A549 (cell line): ENCODE data around the gene PRKG1. TPM values are rescaled to one million over a fixed set of nuclear protein-coding genes. Genes with fewer than 3 reads are reported as not detected.

Experiments
- ATAC-seq, 2 experiments: fragments of 200-7000 bp in 1 of 2; fragments of >200 bp in 1 of 2; cut with Nextera tagmentation in 1 of 2; cut with Tn5 transposase in 1 of 2; 3 replicates each; pipeline versions ENCODE4 v1.8.0 to v1.9.1; 2018 to 2020; ENCODE audit warnings: mild to moderate bottlenecking in 1 of 2, moderate library complexity in 1 of 2
- CTCF ChIA-PET: fragments of 300-600 bp; sonication (Branson Sonifier 250); formaldehyde crosslinking; extraction: SDS; loops from one replicate; lab custom pipeline; 2021; ENCODE audit warnings: antibody characterized with exemption, inconsistent platforms; lab: Yijun Ruan, JAX
- POLR2A ChIA-PET: fragments of 350-600 bp; formaldehyde crosslinking; extraction: SDS; loops from one replicate; lab custom pipeline; 2021; ENCODE audit warnings: antibody characterized with exemption, inconsistent platforms; lab: Yijun Ruan, JAX
- DNase-seq, 2 experiments: peaks; one replicate each; pipeline versions ENCODE4 v3.0.0 to v3.0.0-alpha.2; 2011 to 2016; ENCODE audit warnings: low read depth in 1 of 2, low spot score in 1 of 2
- FAIRE-seq: peaks from 2 replicates; lab custom pipeline; 2011; peaks lifted over from hg19 to GRCh38; lab: Jason Lieb, UNC
- H3K27ac ChIP-seq, 2 experiments: fragments of >200 bp; sonication (Bioruptor Twin); formaldehyde crosslinking; 3 replicates each; pipeline ENCODE4 v1.5.1; 2016 to 2017
- H3K4me1 ChIP-seq: fragments of >200 bp; sonication (Bioruptor Twin); formaldehyde crosslinking; 3 replicates; pipeline ENCODE4 v1.6.1; 2016
- H3K4me2 ChIP-seq: fragments of >200 bp; sonication (Bioruptor Twin); formaldehyde crosslinking; 3 replicates; pipeline ENCODE4 v1.6.1; 2016
- H3K4me3 ChIP-seq: fragments of >200 bp; sonication (Bioruptor Twin); formaldehyde crosslinking; 3 replicates; pipeline ENCODE4 v1.5.1; 2016
- H3K9me3 ChIP-seq: fragments of >200 bp; sonication (Bioruptor Twin); formaldehyde crosslinking; 3 replicates; pipeline ENCODE4 v1.6.1; 2016
- BHLHE40 ChIP-seq: IDR thresholded peaks from 2 replicates; pipeline ENCODE4 v1.6.1; 2012; ENCODE audit warnings: low read depth, low read length, inconsistent platforms
- CBX2 ChIP-seq: fragments of 200-600 bp; sonication (generic); IDR thresholded peaks from 2 replicates; pipeline ENCODE4 v1.6.1; 2016; ENCODE audit warnings: low read depth, mild to moderate bottlenecking, borderline replicate concordance
- CEBPB ChIP-seq, 2 experiments: fragments of >200 bp in 1 of 2; sonication (Bioruptor Twin) in 1 of 2; formaldehyde crosslinking in 1 of 2; IDR thresholded peaks; 2 replicates each; pipeline ENCODE4 v1.6.1; 2012 to 2016
- CHD4 ChIP-seq: fragments of 200-600 bp; sonication (generic); IDR thresholded peaks from 2 replicates; pipeline ENCODE4 v1.6.1; 2016; ENCODE audit warnings: antibody characterized with exemption, mild to moderate bottlenecking, borderline replicate concordance
- E2F6 ChIP-seq: IDR thresholded peaks from 2 replicates; pipeline ENCODE4 v1.6.1; 2012; ENCODE audit warnings: low read depth, borderline replicate concordance
- EP300 ChIP-seq, 2 experiments: fragments of >200 bp; sonication (Bioruptor Twin); formaldehyde crosslinking; IDR thresholded peaks; 2 replicates in 1 of 2; 3 replicates in 1 of 2; pipeline ENCODE4 v1.6.1; 2016 to 2017
- ESRRA ChIP-seq: fragments of 150-350 bp; IDR thresholded peaks from 2 replicates; pipeline ENCODE4 v1.6.1; 2014; ENCODE audit warnings: mild to moderate bottlenecking, low read length, borderline replicate concordance
- FOSB ChIP-seq: fragments of 250-450 bp; sonication (Bioruptor Pico); IDR thresholded peaks from 2 replicates; pipeline ENCODE4 v1.5.0; 2020; ENCODE audit warnings: mild to moderate bottlenecking, moderate library complexity
- FOSL2 ChIP-seq, 2 experiments: fragments of 450-650 bp in 1 of 2; fragments of >200 bp in 1 of 2; sonication (Bioruptor Twin) in 1 of 2; formaldehyde crosslinking; IDR thresholded peaks; 2 replicates each; pipeline versions ENCODE4 v1.5.0 to v1.6.1; 2016 to 2020; ENCODE audit warnings: mild to moderate bottlenecking in 1 of 2, moderate library complexity in 1 of 2
- HDAC2 ChIP-seq: fragments of 200-600 bp; sonication (generic); IDR thresholded peaks from 2 replicates; pipeline ENCODE4 v1.6.1; 2016
- JUN ChIP-seq, 2 experiments: fragments of >200 bp; sonication (Bioruptor Twin); formaldehyde crosslinking; IDR thresholded peaks; 2 replicates in 1 of 2; 3 replicates in 1 of 2; pipeline ENCODE4 v1.6.1; 2016 to 2017
- MAFK ChIP-seq: fragments of 450-650 bp; IDR thresholded peaks from 2 replicates; pipeline ENCODE4 v1.6.1; 2014; ENCODE audit not compliant: partially characterized antibody
- MAZ ChIP-seq: fragments of 150-350 bp; IDR thresholded peaks from 2 replicates; pipeline ENCODE4 v1.6.1; 2014; ENCODE audit warnings: antibody characterized with exemption, low read depth, low read length, borderline replicate concordance
- MYC ChIP-seq: IDR thresholded peaks from 2 replicates; pipeline ENCODE4 v1.6.1; 2012; ENCODE audit warnings: mild to moderate bottlenecking, inconsistent platforms, low read length, improper control_type of control experiment, borderline replicate concordance
- NFE2L2 ChIP-seq: fragments of 150-350 bp; conservative IDR thresholded peaks from 2 replicates; pipeline ENCODE4 v1.6.1; 2014; ENCODE audit warnings: low read length
- NPAS2 ChIP-seq: fragments of 250-450 bp; sonication (Bioruptor Pico); IDR thresholded peaks from 2 replicates; pipeline ENCODE4 v1.8.0; 2022; ENCODE audit warnings: mild to moderate bottlenecking, moderate library complexity, borderline replicate concordance
- PBX3 ChIP-seq: IDR thresholded peaks from 2 replicates; pipeline ENCODE4 v1.6.1; 2012
- PHF8 ChIP-seq: fragments of 200-600 bp; sonication (generic); IDR thresholded peaks from 2 replicates; pipeline ENCODE4 v1.6.1; 2016; ENCODE audit warnings: low read depth, mild to moderate bottlenecking, antibody characterized with exemption, moderate library complexity, borderline replicate concordance
- RFX5 ChIP-seq: fragments of 450-650 bp; IDR thresholded peaks from 2 replicates; pipeline ENCODE4 v1.7.1; 2014; ENCODE audit warnings: antibody characterized with exemption, mild to moderate bottlenecking, moderate library complexity
- RNF2 ChIP-seq: fragments of 200-600 bp; sonication (generic); IDR thresholded peaks from 2 replicates; pipeline ENCODE4 v1.6.1; 2016; ENCODE audit warnings: low read depth, mild to moderate bottlenecking, antibody characterized with exemption, moderate library complexity, borderline replicate concordance
- TFCP2L1 ChIP-seq: fragments of 250-450 bp; sonication (Bioruptor Pico); IDR thresholded peaks from 2 replicates; pipeline ENCODE4 v1.5.0; 2021; ENCODE audit warnings: mild to moderate bottlenecking
- TP53 ChIP-seq: fragments of 250-450 bp; sonication (Bioruptor Pico); IDR thresholded peaks from 2 replicates; pipeline ENCODE4 v1.5.0; 2021; ENCODE audit warnings: mild to moderate bottlenecking, moderate library complexity
- USF2 ChIP-seq: fragments of 450-650 bp; IDR thresholded peaks from 2 replicates; pipeline ENCODE4 v1.6.1; 2014; ENCODE audit warnings: antibody characterized with exemption
- ZC3H11A ChIP-seq: fragments of 450-650 bp; IDR thresholded peaks from 2 replicates; pipeline ENCODE4 v1.6.1; 2014; ENCODE audit warnings: antibody characterized with exemption, mild to moderate bottlenecking
- ZFP36 ChIP-seq: fragments of 450-650 bp; IDR thresholded peaks from 2 replicates; pipeline ENCODE4 v1.6.1; 2014; ENCODE audit warnings: borderline replicate concordance; ENCODE audit not compliant: partially characterized antibody
- ZNF302 ChIP-seq: fragments of 250-450 bp; sonication (Bioruptor Pico); IDR thresholded peaks from 2 replicates; pipeline ENCODE4 v1.9.0; 2021; ENCODE audit warnings: inconsistent platforms, mild to moderate bottlenecking, moderate library complexity
- ZSCAN20 ChIP-seq: fragments of 250-450 bp; sonication (Bioruptor Pico); IDR thresholded peaks from 2 replicates; pipeline ENCODE4 v1.8.0; 2022; ENCODE audit warnings: mild to moderate bottlenecking, moderate library complexity
- WGBS: methylation state at CpG from one replicate; pipeline ENCODE4 v1.1.6; 2017; ENCODE audit errors: missing lambda C conversion rate; 5-methylcytosine and 5-hydroxymethylcytosine counted together
- polyA plus RNA-seq, 4 experiments: library from polyadenylated mRNA; depleted of rRNA in 3 of 4; stranded (reverse); fragments of >200 nt; fragmentation: RNase III in 1 of 4; extraction: RNeasy Plus Mini Kit Qiagen cat#74134 plus additional on column Dnase treatment in 1 of 4; gene quantifications; 2 replicates in 3 of 4; 3 replicates in 1 of 4; pipeline ENCODE4 v1.2.3, GENCODE V29; 2011 to 2017

The PRKG1 gene
- polyA plus RNA-seq, 2 of the 4 experiments (the other 2 are of a cell fraction): not detected

DNA sequence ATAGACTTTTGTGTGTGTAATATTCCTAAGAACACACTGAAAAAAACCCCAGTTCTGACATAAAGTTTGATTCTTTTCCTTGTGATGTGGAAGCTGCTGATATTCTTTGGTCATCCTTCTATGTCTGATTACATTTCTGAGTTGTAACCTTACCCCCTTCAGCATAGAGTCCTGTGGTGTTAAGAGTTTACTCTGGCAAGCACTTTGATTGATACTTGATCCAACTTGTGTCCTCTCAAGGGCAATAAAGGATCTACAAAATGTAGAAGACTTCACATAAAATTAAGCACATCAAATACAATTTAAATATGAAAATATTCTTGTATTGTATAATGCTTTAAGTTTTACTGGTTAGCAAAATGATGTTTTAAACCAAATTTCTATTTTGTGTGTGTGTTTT, 1018.1 kb downstream of the PRKG1 start (continued):
- TF ChIP-seq RFX5 (no peak), BHLHE40 (no peak)

- H3K9me3 ChIP-seq: no peaks in the 10 kb centered on the region
- no peak overlapping the region for H3K4me2 ChIP-seq
- TF ChIP-seq PHF8 (no peak), CEBPB (IDR thresholded peaks at IDR 0.05) (no peak), MAFK (no peak), FOSB (no peak), TFCP2L1 (CRISPR knock-in tag) (no peak), TP53 (CRISPR knock-in tag) (no peak), MYC (no peak), NFE2L2 (no peak), CHD4 (no peak), JUN (IDR thresholded peaks at IDR 0.05) (no peak), HDAC2 (no peak), BHLHE40 (no peak), ZSCAN20 (CRISPR knock-in tag) (no peak), CBX2 (no peak), ESRRA (no peak), ZFP36 (no peak), RFX5 (no peak), RNF2 (no peak), ZC3H11A (no peak)
- DNase-seq (no peak), ATAC-seq (no peak), FAIRE-seq (no peak)
- H3K4me1 ChIP-seq: no peaks in the 10 kb centered on the region
- POLR2A ChIA-PET: no interaction called here
- CTCF ChIA-PET: no interaction called here
- no peak overlapping the region for H3K4me3 ChIP-seq
- WGBS: 81% methylated on average over 1 of the region's 1 CpG
- no peak overlapping the region for H3K27ac ChIP-seq
Observed at GRCh38 chr10:52098130-52098529, 1023.8 kb downstream of the PRKG1 start.

DNA sequence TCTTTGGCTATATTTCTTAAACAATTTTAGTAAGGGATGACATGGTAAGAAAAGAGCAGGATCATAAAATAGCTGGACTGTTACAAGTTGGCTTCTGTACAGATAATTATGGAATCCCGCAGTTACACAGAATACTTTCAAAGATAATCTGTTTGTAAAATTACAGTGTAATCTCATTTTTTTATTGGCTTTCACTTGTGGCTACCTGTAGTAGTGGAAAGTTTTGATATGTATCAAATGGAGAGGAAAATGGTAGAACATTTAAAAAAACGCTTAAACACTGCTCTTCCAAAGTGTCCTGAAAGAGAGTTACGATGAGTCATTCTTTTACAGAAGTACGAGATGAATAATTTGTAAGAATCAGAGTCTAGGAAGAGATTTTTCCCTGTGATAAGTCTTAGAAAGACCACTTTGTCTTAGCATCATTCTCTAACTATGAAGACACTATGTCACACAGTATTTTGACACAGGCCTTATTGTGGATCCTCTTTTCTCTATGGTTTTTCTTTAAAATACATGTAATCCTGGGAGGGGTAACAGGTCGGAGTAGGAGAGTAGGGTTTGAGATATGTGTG, 1024.8 kb downstream of the PRKG1 start:
- Histone ChIP-seq H3K4me1 (no peaks in the 10 kb centered on the region), H3K27ac (no peak overlapping the region), H3K9me3 (no peaks in the 10 kb centered on the region), H3K4me2 (no peak overlapping the region), H3K4me3 (no peak overlapping the region)
- CTCF ChIA-PET: no interaction called here
- TF ChIP-seq FOSL2 (IDR thresholded peaks at IDR 0.05) (no peak), FOSL2 (CRISPR knock-in tag; IDR thresholded peaks at IDR 0.05) (peak; percentile 31; the same call in 1 of the 2 replicates), NPAS2 (CRISPR knock-in tag) (no peak)
- POLR2A ChIA-PET: interaction anchor here (0.6 kb wide), 1 partner anchor 13 kb away, joined by 6 read pairs; no protein-coding TSS in a partner anchor
- DNase-seq (no peak), FAIRE-seq (no peak), ATAC-seq (no peak; a peak in 1 of 6 replicates)
- 56% methylated on average over 5 of the region's 5 CpGs for WGBS

DNA sequence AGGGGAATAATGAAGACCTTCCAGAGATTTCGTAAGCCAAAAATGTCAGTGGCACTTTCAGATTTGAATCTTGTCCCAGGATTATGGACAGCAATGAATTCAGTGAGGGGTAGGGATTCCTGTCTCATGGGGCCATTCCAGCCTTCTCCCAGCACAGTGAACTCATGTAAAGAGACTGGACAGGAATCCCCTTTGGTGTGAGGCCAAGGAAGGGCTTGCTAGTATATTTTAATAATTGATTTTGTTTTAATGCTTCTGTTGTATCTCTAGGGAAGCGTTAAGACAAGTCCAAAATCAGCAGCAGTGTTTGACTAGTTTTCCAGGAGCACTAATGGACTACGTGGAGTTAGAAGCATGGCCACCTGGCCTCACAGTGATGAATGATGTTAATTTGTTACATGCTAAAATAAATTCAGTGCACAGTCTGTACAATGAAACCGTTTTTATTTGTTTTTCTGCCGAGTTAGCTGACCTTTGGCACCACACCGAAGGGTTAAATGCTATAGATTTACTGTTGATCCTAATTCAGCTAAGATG, 1025.8 kb downstream of the PRKG1 start:
- H3K4me1 ChIP-seq: no peaks in the 10 kb centered on the region
- ChIA-PET POLR2A (no interaction called here), CTCF (no interaction called here)
- DNase-seq (no peak), FAIRE-seq (no peak), ATAC-seq (no peak)
- no peaks in the 10 kb centered on the region for H3K9me3 ChIP-seq
- 45% methylated on average over 6 of the region's 6 CpGs for WGBS
- TF ChIP-seq MYC (no peak), EP300 (IDR thresholded peaks at IDR 0.05) (no peak), NFE2L2 (no peak), ZNF302 (CRISPR knock-in tag) (no peak), PBX3 (no peak), USF2 (no peak), MAZ (no peak), RFX5 (no peak), E2F6 (no peak), NPAS2 (CRISPR knock-in tag) (no peak)
- no peak overlapping the region for H3K4me2 ChIP-seq
- no peak overlapping the region for H3K27ac ChIP-seq
- no peak overlapping the region for H3K4me3 ChIP-seq
